Globus pallidus (tissue), 1 donor: ENCODE results near the gene CYFIP1.

Source experiments
- DNase-seq: peaks from one replicate; pipeline ENCODE4 v3.0.0-alpha.2; 2015; ENCODE audit warnings: low spot score

The CYFIP1 gene

DNA sequence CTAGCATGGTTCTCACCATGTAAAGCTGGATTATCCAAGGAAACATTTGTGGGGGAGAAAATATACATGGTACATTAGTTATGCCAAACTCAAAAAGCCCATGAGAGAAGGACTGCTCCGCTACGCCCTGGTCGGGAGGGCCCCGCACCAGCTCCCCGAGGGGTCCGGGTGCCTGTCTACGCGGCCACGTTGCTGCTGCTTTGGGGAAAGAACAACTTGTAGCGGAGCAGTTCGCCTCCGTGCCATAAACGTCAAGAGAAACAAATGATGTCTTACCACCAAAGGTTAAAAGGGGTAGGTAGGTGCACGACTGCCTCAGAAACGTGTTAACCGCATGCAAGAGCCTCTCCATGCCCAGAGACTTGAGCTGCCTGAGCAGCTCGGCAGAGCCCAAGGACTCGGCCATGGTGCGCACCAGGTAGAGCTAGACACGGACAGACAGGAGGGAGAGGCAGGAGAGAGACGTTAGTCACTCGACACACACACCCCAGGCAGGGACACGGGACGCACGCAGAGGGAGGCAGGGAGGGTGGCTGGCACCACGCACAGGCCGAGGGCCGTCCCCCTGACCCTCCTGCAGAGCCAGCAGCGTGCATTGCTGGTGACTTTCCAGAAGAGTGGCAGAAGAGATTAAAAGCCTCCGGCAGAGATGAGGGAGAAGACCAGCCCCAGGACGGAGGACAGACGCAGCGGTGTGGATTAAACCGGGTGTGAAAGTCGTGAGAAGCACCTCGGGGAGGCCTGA, 63.4 kb downstream of the CYFIP1 start:
- DNase-seq: no peak

DNA sequence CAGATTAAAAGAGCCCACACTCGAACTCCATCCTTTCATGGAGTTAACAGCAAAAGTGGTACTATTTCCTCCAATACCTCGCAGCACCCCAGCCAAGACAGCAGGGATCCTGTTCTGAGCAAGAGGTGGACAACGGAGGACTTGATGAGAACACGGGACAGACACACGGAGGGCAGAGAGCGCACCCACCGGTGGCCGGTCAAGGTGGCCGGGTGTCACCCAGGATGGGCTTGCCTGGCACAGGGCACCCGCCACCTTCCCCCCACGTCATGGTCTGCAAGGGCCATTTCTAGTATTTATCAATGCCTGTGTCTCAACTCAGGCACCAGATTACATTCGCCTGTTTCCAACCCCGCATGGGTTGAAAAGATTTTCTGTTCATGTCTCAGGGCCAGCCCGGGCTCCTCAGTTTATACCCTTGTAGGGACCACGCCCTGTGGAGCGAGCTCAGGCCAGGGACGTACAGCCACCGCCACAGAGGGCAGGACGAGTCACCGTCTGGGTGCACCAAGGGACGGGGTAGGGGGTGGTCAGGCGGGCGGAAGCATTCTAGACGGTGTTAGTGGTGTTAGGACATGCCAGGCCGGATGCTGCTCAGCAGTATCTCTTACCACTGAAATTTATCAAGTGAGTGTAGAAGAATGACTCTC, 64.2 kb downstream of the CYFIP1 start:
- no peak for DNase-seq

DNA sequence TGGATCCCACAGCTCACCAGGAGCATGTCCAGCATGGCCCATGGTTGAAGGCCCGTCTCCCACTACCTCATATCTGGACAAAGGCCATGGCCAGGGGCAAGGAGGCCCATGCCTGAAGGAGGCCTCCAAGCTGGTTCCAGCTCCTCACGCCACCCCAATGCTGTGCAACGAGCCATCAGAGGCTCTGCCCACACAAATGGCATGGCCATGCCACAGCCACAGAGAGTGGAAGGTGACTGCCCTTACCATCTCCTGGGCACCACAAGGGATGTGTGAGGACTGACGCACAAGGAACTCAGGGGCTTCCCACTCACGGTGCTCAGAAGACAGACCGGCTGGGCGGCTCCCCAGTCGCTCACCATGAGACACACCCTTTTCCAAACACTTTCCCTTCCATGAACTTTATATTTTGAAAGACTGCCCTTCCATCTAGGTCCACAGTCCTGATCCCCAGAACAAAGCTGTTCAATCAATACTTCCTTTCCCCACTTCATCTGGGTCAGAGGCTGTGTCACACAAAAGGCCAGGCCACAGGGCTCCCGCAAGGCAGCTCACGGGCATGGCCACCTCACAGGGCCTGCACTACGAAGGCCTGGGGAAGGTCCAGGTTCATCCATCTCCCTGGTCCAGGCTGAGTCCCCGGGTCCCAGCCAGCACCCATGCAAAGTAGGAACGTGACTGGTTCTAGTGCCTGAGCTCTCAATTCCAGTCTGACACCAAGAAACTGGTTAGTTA, 66.4 kb downstream of the CYFIP1 start:
- DNase-seq: no peak

DNA sequence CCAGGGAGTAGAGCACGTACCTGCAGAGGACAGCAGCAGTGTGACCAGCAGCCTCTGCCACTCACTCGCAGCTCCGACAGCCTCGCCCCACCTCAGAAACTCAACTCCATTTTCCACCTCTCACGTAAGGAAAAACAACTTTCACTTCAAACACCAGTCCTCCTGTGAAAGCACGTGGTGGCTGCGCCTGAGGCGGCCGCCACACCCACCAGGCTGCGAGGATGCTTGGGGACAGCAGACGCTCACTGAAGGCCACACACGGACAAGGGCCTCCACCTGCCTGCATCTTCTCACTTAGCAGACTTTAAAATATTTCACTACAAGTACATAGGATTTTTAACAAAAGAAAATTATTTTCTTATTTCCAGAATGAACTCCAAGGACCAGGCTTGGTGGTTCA, 67.9 kb downstream of the CYFIP1 start:
- no peak for DNase-seq

DNA sequence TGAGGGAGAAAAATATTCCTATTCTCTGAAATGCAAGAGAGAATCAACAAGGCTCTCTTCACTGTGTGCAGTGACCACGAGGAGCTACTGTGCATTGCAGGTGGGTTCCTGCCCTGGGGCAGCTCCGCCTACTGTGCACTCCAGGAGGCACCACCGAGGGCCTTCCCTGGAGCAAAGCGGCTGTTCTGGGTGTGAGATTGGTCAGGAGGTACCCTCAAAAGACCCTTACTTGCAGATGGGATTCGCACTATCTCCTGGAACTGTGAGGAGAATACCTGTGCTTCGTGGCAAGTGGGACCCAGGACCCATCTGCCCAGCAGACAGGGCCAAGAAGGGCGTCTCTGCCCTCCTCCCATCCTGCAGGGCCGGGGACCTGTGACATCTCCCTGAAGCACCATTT, 68.9 kb downstream of the CYFIP1 start:
- DNase-seq: no peak

DNA sequence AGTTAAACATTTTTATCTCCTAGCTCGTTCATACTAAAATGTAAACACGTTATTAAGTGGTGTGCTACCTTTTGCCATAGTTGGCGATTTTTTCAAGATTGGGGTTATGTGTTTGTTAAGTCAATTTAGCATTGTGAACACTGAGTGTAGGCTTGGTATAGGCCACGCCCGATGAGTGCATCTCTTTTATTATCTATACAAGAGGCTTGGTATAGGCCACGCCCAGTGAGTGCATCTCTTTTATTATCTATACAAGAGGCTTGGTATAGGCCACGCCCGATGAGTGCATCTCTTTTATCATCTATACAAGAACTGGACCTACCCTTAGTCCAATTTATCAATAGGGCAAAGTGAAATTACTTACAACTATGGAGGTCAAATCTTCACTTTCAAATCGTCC, 71.3 kb downstream of the CYFIP1 start:
- DNase-seq: no peak

DNA sequence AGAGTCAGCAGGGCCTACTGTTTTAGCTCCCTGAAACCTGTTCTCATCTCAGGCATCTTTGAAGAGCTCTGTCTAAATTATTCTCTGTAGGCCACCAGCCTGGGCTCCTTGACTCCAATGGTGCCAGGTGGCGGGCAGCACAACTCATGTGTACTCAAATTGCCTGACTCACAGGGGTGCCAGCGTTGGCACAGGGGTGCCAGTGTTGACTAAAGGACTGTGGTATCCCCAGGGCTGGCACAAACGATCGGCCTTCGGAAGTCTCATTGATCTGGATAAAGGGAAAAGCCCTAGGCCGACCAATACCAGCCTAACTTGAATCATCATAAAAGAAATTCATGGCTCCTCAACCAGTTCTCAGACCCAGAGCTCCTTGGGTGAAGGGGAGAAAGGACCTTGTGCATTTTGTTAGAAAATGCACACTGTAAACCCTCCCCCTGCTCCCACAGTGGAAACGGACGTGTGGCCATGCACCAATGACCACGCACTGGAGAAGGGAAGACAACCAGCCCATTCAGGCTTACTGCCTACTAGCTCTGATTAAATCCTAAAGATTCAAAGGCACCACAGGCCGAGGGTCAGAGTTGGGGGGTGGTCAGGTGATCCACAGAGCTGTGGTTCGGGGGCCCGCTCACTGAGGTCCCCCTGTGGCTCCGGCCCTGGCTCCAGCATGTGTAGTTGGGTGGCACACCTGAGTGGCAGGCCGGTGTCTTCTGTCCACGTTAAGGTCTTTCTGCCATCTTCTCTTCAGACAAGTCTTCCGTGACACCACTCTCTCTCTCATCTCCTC, 72.8 kb downstream of the CYFIP1 start:
- no peak for DNase-seq

DNA sequence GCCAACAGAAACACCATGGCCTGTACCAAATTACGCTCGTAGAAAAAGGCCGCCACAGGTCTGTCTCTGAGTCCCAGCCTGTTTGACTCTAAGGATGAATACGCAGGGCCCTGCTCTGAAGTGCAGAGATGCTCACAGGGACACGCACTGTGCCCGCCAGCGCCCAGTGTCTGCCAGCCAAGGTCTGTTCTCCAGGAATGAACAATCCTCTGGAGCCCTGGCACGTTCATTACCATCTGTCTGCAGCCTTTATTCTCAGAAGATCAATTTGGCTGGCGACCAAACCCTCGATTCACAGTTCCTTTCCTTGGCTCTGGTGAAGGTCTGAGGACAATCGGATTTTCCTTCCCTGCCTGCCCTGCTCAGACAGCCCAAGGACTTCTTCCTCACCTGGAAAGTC, 75.4 kb downstream of the CYFIP1 start:
- no peak for DNase-seq

DNA sequence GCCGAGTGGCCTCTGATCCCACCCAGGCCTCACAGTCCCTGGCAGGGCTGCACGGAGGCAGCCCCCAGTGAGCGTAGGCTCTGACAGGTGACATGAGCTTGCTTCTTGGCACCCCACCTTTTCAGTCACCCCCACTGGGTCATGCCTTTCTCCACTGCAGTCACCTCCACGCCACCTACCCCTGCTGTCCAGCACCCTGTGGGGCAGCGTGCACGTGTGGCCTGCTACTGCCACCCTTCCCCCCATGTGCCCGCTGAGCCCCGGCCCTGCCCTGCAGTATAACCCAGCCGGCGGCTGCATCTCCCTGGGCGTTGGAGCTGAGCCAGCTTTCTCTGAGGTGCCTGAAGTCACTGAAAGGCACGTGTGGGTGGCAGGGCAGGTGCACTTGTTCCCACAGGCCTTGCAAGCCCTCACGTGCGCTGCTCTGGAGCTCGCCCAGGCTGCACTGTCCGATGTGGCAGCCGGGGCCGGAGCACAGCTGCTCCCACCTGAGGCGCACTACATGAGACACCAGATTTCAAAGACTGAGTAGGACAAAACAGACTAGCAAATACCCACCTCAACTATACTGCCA, 76.1 kb downstream of the CYFIP1 start:
- no peak for DNase-seq

DNA sequence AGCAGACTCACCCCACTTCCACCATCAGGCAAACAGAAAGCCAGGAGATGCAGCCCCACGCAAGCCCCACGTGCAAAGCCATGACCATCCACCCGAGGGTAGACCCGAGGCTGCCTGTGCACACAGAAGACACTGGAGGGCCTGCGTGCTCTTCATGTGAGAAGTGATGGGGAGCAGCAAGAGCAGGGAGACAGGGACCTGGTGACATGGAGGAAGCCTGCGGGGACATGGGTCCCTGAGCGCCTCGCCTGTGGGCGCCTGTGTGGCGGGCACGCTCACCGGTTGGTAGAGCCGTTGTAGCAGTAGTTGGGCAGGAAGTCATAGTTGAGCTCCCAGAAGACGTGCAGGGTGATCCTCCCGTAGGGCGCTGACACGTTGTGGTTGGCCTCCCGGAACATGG, 76.7 kb downstream of the CYFIP1 start:
- DNase-seq: no peak

DNA sequence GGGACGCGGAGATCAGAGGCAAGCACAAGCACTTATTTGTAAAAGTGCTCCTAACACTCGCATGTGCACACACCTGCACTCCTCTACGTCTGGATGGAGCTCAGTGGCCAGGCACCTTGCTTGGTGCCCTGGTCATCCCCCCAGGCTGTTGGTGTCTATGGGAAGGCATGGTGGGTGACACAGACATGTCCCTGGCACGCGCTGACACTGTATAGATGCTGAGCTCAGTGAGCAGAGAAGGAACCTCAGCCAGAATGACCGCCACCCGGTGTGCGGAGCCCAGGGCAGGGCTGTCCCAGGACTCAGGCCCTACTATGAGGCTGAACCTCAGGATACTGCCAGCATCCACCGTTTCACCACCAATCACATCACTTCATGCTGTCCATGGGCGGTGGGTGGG, 77.2 kb downstream of the CYFIP1 start:
- no peak for DNase-seq

DNA sequence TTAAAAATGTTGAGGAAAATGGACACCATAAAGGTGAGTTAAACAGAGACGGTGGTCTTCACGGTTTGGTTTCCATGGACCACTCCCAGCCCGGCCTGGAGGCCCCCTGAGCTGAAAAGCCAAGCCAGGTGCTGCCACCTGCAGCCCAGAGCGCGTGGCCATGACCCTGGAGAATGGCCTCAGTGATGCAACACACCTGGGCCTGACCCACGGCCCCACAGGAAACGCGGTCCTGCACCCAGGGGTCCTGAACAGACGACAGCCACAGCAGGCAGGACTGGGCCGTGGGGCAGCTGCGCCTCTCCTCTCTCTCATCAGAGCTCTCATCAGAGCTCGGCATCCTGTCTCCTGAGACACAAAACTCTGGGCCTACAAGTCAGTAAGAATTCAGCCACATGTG, 77.6 kb downstream of the CYFIP1 start:
- no peak for DNase-seq

DNA sequence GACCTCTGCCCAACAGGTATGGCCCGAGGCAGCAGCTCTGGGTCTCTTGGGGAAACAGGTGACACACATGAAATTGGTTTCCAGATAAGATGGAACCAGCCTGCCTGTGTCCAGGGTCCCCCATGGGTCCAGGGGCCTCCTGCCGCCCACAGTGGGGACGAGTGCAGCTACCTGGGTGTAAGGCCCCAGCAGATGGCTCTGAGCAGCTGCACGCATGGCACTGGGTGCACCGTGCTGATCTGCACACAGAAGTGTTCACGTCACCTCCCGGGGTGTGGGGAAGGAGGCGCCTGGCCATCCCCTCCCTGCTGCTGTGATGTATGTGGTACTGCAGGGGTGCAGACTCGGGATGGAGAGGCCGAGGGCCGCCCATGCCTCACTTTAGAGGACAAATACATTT, 78.1 kb downstream of the CYFIP1 start:
- DNase-seq: no peak

DNA sequence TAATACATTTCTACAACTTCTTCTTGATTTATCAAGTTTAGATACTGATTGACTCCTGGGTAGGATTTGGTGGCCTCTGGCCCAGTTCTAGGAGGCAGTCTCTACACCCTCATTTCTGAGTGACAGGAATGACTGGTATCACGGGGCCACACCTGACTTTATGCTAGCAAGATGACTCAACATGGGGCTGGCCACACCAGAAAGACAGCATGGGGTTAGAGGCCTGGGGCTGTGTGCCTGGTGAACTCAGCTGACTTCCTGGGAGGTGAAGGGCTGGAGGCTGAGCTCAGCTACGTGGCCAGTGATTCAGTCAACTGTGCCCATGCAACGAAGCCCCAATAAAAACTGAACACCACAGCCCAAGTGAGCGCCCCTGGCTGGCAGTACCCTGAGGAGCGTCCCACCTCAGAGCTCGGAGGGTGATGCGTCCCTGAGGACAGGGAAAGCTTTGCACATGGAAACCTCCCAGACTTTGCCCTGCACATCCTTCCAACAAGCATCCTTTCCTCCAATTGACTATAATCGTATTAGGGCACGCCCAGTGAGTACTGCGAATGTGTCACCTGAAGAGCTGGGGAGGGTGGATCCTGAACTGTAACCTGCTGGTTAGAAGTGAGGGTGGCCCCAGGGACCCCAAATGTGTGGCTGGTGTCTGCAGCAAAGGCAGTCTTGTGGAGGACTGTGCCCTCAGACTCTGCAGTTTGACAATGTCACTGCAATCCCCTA, 84.5 kb downstream of the CYFIP1 start:
- DNase-seq: no peak

DNA sequence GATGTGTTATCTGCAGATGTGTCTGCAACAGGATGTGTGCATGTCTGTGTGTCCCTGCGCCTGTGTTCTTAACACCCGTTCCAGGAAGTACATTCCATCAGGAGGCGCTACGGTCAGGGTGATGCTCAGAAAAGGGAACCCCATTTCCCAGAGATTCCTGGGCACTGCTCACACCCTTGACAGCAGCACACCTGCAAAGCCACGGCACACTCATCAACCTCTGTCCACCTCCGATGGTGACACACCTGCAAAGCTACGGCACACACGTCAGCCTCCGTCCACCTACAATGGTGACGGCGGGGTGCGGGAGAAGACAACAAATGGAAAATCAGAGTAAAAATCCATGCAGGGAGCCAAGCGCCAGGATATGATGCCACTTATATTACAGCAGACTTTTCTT, 86.3 kb downstream of the CYFIP1 start:
- DNase-seq: no peak

DNA sequence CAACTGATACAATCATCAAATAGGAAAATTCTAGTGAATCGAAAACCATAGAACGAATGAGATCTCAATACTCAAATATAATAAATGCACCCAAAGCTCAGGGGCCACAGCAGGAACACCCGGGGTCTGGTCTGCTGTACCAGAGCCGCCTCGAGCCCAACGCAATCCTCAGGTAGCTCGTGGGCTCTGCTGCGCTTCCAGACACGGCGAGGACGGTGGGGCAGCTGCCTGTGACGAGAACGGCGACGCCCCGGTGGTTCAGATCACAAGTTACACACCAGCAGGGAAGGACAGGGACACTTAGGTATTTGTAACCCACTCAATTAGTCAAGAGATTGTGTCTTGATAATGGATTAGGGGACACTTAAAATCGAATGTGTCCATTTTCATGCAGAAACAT, 87.1 kb downstream of the CYFIP1 start:
- no peak for DNase-seq

DNA sequence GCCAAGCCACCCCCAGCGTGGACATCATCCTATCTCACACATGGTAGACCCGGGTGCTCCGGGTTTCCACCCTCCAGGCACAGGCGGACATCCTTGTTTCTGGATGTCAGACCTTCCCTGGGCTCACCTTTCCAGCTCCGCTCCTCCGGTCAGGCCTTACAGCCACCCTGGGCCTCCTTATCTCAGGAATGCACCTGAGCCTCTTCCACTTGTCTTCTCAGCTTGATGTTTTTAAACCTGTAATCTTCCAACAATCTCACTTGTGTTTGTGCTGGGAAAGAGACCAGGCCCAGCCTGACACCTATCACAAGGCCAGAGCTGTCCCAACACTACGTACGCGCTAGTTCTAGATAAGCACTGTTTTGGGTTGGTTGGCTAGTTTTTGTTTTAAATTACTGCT, 87.8 kb downstream of the CYFIP1 start:
- DNase-seq: no peak

DNA sequence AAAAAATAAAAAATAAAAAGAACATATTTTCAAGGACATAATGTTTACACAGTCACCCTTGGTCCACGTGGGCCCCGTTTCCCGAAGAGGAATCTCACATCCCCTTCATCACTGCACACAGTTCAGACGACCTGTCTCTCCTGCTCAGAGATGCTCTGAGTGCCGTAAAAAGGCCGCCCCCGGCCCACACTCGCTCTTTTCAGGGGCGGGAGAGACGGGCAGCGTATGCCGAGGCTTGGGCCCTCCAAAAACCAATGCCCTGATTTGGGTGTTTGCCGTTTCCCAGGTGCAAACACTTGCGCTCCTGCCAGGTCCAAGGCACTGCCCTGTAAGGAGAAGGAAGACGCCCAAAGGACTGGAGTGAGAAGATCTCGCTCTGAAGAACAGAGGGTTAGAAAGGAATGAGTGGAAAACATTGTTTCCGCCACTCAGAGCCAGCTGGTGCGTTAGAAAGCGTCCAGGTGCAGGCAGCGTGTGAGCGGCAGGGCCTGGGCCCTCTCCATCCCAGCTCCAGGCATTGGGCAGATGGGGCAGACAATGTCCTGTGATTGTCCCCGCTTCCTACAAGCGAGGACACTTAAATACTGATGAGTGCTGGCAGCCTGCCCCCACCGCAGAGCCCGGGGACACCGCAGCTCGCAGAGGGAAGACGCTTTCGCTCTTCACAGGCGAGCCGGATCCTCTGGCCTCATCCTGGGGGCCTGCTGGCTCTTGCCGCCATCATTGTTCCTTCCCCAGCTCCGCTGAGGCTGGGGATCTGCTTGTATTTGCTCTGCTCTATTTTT, 88.5 kb downstream of the CYFIP1 start:
- no peak for DNase-seq

DNA sequence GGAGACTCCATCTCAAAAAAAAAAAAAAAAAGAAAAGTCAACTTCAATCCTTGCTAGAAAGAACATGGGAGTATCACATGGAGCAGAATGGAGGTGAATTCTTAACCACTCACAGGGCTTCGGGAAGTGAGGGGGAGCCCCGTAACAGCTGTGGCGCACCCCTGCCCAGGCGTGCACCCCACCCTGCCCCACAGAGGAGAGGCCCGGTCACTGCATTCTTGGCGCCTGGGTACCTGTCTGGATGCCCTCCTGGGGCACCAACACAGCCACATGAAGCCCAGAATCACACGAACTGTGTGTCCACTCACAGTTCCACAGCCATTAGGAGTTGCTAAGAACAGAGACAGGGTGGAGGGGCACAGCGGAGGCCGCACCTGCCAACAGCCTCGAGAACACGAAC, 89.9 kb downstream of the CYFIP1 start:
- no peak for DNase-seq

DNA sequence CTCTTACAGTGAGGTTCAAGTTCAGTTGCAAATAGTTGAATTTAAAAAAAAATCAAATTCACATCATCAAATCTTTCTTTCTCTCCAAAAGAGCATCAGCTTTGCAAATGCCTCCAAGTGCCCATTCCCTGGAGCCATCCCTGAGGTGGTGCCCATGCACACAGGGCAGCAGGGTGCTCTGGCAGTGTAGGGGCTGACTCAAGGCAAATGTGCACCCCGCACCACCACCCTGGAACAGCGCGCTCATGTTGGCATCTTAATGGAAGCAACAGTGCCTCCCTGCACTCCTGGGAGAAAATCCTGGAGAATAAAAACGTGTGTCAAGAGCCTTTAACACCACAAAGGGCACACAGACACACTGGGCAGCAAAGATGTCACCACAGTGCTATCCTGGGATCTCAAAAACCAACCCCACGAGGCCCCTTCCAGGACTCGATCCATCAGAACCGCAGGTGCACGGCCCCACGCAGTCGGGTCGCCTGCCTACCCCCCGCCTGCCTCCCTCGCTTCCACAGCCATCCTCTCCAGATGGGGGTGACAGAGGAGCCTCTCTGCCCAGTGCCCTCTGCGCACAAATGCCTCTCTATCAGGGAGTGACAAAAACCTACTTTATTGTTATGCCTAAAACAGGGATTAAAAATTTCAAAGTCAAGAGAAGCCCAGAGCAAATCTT, 90.9 kb downstream of the CYFIP1 start:
- DNase-seq: no peak
